ENCODE measurements around the gene DGKI.

GRCh38 chr7:137832382-137832781 is 14.4 kb downstream of the DGKI start:
- TF ChIP-seq CTCF (IDR thresholded peaks at IDR 0.05) = no peak
- TF ChIP-seq HDAC2 (IDR thresholded peaks at IDR 0.05) = no peak
- no peak for TF ChIP-seq ELK1 (IDR thresholded peaks at IDR 0.05; ENCODE audit: low read depth, low read length)
- no peak for TF ChIP-seq MAX (IDR thresholded peaks at IDR 0.05)
- no peak for TF ChIP-seq NR3C1 (IDR thresholded peaks at IDR 0.05)
- no peak for TF ChIP-seq KDM1A (IDR thresholded peaks at IDR 0.05; ENCODE audit: low read depth)
- no peak for TF ChIP-seq NPAS2 (CRISPR knock-in tag; IDR thresholded peaks at IDR 0.05; ENCODE audit: borderline replicate concordance)
- no peak for TF ChIP-seq ZSCAN20 (CRISPR knock-in tag; IDR thresholded peaks at IDR 0.05)
- no peak for TF ChIP-seq REST (IDR thresholded peaks at IDR 0.05)
- TF ChIP-seq ZFP36 (IDR thresholded peaks at IDR 0.05; ENCODE audit: borderline replicate concordance, partially characterized antibody) = peak; percentile 89
- no peak for TF ChIP-seq NFE2L2 (conservative IDR thresholded peaks at IDR 0.05; ENCODE audit: low read length)
- TF ChIP-seq ZNF302 (CRISPR knock-in tag; IDR thresholded peaks at IDR 0.05) = no peak
